NCI-H1930 (cell line): ENCODE results near the gene MRM2.

ENCODE experiments used
- DNase-seq, 2 experiments: peaks; one replicate each; lab custom pipeline; 2025; lab: John Stamatoyannopoulos, UW

MRM2 gene

DNA sequence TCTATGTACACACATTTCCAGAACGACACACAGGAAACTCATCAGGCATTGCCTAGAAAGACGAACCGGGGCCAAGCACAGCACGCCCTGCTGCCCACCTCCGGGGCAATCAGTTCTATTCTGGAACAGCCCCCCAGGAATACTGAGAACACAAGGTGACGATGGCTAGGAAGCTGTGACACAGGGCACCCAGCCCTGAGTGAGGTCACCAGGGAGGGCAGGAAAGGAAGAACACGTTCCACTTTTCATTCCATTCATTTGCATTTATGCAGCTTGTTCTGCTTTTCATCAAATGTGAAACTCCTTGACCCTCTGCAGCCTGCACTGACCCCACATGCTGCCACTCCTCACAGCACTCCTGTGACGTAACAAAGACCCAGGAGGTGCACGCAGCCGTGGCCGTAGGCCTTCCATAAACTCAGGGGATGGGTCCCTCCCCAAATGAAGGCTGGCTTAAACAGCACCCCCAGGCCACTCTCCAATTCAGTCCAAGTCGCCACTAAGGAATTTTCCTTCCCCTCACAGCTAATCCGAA lies 38.2 kb downstream of the MRM2 start:
- DNase-seq, result no peak

DNA sequence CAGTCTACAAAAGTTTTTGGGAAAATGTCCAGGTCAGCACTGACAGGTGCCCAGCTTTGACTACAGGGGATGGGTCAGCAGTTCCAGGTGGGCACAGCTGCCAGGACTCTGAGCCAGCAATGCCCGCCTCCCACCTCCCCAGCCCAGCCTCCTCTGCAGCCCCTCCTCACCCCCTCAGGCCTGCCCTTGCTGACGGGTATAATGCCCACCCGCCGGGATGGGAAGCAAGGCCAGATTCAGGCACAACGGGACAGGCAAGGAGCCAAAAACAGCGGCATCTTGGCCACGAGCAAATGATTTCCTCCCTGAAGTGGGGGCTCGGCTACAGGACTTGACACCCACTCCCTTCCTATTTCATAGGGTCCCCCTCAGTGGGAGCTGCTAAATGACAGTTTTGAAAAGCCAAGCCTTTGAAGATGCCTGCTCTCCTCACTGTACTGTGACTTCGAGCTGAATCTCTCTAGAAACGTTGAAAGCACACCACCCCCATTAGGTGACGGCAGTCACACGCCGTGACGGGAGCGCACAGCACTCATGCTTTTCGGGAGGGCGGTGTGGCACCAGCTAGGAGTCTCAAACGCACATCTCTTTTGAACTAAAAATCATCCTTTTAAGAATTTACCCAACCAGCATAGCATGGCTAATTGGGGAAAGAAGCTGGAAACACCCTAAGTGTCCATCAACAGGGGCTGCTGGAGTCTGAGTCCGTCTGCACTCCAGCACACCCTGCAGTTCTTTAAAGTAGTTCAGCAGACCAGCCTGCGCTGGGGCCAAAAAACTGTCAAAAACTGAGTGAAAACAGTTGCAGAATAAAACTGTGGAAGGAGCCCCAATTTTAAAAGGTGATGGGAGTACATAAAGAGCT lies 38.9 kb downstream of the MRM2 start:
- no peak for DNase-seq

DNA sequence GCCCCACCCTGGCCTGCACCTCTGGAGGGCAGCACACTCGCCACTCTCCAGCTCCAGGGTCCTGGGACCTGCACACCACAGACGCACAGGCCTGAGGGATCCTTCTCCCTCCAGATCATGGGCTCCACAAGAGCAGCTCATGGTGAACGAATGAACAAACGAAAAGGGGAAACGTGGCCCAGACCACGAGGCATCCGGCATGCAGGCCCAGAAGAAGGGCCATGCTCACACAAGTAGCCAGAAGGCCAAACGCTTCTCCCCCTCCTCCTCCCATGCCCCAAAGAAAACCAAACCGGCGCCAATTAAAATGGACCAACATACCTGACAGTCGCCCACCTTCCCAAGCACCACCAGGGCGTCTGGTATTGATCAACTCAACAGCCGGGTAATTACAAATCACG lies 39.6 kb downstream of the MRM2 start:
- DNase-seq, result no peak

DNA sequence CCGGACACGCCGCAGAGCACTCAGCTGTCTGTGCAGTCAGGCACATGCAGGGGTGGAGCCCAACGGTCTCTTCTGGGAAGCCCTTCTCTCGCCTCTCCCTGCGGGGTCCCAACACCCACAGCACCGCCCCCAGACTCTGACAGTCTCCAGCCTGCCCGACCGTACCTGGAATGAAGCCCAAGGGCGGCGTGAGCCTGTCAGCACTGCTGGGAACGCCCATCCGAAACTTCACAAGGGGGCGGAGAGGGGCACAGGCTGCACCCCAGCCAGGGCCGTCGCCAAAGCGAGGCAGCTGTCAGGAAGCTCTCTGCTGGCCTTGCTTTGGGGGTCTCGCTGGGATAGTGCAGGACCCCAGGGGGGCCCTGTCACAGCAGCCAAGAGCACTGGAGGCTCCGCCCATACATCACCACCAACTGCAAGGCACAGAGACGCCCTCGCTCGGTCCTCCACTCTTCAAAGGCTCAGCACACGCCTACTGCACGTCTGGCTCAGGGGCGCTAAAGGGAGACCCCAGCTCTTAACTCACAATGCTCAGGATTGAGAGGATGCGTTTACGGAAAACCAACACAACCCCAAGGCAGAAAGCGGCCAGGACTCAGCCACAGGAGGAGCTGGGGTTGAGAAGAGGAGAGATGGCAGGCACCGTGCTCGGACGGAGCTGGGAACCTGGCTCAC lies 40.2 kb downstream of the MRM2 start:
- no peak for DNase-seq

DNA sequence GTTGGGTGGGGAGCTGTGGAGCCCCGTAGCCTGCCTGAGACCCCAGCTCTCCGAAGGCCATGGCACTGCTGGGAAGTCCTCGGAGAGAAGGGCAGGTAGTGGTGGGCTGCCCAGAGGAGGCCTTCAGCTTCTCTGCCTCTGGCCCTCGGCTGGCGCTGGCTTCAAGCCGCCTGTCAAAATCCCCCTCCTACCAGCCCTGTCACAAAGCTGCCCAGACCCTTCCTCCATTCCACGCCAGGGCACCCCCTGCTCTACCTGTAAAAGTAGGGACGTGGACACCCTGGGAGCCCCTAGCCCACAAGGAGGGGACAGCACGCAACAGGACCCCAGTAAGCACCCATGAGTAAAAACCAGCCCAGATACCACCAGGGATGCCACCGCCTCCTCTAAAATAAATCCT lies 40.9 kb downstream of the MRM2 start:
- DNase-seq, result no peak

DNA sequence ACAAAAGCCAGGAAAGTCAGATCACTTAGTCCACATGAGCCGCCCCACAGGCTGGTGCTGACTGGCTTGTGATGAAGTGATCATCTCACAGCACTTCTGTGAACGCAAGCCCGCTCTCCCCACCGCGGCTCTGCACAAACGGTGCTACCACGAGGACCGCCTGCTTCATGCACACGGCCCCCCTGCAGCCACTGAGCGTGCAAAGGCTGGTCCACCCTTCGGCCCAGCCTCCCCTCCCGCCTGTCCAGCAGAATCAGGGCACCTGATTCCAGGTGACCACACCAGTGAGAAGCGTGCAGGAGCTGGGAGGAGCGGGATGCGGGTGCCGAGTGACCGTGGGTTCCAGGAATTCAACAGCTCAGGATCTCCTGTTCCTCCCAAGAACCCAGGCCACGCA lies 41.4 kb downstream of the MRM2 start:
- no peak for DNase-seq

DNA sequence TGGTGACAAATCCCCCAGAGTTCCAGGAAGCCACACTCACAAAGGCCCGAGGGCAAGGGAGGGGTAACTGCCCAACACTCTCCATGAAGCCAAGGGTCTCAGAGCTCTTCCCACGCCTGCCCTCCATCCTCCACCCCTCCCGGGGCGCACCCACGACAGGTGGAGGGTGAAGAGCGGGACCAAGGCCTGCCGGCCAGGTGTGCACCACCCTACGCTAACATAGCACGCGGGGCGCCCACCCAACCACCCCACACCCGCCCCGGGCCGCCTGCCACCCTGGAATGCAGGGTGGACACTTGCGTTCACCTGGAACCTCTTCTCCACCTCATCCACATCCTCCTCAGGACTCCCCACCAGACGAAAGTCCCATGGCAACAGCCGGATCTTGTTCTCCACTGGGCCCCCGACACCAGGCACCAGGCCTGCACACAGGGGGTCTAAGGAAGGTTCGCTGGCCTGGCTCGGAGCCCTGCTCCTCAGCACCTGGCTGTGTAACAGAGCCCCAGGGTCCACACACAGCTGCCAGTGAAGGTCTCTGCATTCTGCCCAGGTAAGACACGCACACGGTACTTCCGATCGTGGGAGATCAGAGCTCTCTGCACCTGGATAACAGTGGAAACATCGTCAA lies 41.9 kb downstream of the MRM2 start:
- no peak for DNase-seq

DNA sequence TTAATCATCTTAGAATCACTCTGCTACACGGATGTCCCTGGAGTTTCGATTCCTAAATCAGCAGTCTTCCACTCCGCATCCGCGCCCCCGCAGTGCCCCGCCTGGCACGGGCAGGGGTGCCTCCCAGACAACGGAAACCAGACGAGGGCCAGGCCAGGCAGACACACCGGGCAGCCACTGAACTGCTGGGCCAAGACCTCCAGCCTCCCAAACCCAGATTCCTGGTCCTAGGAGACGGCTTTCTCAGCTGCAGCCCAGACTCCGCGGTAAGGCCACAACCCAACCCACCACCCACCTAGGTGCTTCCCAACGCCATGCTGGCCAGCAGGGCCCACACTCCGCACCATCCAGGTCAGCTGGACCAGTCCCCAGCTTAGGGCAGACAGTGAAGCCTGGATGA lies 42.5 kb downstream of the MRM2 start:
- DNase-seq, result no peak

DNA sequence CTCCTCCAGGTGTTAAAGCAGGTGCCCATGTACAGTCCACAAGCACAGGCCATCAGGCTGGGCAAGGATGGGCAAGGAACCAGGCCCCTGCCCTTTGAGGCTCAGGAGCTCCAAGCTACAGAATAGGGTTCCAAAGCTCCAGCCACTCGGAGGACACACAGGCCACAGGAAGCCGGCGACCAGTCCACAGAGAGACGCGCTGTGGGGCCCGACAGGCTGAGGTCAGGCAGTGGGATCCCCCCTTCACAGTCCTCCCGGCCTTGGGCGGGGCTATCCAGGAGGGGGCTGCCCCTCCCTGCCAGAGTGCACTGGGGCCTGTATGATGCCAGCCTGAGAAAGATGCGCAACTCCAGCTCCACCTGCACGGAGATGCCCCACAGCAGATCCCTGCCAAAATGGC lies 43.2 kb downstream of the MRM2 start:
- DNase-seq, result no peak

DNA sequence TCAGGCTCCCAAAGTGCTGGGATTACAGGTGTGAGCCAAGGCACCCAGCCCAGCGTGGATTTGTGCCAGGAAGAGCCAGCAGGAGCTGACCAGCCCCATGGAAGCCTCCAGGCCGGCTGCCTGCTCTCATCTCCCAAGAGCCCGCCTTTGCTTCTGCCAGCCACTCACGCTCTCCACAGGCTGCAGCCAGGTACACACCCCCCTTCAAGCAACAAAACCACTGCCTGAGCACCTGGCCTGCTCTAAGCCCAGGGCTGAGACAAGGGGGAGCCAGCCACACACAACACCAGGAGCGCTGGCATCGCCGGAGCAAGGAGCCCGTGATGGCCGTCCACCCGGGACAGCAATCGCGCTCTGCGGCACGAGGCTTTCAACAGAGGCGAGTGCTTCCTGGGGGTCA lies 43.8 kb downstream of the MRM2 start:
- DNase-seq, result no peak

DNA sequence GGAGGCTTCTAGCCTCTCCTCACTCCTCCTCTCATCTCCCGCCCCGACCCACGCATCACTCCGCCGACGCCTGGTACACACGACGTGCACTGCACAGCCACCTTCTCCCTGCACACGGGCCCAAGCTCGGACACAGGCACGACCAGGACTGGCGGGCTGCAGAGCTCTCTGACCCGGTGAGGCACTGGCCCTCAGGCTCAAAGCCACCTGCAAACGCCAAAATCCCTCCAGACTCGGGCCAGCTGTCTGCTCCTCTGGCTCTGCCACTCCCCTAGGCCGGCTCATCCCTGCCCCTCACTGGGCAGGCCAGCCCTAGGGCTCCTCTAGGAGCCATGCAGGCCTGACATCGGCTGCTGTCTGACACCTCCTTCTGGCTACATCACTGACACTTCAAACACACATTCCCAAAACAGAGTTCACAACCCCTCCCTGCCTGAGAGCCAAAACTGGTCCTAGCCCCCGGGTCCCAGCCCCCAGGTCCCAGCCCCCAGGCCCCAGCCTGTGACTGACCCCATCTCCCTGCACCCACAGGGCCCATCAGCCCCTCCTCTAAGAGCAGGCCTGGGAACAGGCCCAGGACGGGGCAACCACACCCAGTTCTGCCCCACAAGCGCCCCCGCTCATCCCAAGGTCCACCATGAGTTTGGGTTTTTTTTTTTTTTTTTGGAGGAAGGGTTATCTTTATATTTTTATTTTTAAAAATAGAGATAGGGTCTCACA lies 44.4 kb downstream of the MRM2 start:
- no peak for DNase-seq

DNA sequence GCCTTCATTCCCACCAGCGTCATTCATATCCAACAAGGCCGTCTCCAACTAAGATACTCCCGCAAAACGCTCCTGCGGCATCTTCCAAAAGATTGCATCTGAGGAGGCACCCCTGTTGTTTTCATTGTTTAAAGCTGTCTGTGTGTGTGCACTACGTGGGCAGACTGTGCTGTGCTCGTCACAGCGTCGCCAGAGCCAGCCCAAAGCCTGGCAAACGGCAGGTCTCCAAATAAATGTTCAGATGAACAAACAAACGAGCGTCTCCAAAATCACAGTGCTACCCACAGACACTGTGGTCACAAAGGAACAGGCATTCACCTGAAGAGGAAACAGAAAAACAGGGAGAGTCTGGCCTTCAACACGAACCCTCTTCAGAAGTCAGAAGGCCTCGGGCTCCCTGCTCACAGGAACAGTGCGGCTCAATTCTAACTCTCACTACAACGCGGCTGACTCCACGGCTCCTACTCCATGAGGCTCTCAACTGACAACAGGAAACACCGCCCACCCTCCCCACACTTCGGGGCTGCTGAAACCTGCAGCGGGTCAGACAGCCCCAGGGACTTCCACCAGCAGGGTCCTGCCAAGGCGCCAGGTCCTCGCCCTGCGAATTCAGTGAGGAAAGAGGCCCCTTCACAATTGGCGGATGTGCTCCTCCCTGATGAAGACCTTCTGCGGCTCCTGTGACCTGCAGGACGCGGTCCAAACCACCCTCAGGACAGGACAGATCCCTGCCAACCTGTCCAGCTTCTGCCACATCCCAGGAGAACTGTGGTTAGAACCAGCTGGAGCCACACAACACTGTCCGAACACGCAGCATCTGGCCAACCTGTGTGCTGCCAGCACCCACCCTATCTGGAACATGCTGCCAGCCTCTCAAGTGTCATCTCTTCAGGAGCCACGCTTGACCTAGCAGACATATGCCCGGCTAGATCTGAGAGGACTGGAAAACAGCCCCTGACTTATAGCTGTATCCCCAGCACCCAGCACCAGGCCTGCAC lies 45.3 kb downstream of the MRM2 start:
- no peak for DNase-seq

DNA sequence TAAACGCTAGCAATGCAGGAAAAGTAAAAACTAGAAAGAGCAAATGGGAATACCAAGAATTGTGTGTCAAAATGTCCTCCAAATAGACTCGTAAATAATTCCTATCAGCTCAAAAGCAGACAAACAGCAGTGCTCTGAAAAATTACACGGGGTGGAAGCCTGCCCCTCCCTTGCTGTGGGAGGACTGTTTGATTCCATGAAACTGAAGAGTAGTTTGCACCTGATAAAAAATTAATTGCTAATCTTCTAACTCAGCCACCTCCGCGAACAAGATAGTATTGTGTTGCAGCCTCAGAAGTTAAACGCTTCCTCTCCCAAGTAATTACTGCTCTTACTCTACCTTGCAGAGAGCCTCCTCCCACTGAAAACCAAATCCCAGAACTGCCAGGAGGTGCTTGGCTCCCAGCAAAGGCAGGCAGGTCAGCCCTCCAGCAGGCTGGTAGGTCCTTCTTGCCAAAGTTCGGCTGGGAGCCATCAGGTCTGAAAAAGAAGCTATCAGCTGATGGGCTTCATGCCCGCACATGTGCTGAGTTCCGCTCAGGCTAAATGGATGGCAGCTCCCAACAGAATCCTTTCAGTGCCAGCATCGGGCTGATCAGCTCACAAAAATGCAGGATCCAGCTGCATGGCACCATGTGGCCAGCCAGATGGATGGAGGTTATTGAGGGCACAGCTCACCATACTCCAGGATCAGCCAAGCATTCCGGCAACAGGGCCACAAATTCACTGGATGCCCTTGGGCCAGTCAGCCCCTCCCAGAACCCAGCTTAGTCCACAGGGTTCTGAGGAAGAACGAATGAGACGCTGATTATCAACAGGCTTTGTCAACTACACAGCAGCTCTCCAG lies 46.4 kb downstream of the MRM2 start:
- no peak for DNase-seq

DNA sequence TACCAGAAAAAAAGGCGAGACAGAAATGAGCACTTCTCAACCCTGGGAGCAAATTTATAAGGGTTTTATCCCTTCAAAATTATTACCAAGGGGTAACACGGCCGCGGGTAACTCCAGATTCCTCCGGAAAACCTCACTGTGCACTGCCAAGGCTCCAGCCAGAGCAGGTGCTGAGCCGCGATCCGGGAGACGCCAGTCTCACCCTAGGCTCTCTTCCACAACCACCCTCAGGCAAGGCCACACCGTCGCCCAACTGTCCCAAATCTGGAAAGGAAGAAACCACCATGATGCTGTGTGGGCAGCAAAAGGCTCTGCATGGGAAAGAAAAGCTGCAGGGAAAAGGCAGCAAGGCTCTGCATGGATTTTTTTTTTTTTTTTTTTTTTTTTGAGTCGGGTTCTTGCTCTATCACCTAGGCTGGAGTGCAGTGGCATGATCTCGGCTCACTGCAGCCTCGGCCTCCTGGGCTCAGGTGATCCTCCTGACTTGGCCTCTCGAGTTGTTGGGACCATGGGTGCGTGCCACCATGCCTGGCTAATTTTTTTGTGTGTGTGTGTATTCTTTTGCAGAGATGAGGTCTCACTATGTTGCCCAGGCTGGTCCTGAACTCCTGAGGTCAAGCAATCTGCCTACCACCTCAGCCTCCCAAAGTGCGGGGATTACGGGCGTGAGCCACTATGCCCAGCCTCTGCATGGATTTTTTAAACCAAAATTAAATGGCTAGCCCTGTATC lies 48.3 kb downstream of the MRM2 start:
- DNase-seq, result no peak

DNA sequence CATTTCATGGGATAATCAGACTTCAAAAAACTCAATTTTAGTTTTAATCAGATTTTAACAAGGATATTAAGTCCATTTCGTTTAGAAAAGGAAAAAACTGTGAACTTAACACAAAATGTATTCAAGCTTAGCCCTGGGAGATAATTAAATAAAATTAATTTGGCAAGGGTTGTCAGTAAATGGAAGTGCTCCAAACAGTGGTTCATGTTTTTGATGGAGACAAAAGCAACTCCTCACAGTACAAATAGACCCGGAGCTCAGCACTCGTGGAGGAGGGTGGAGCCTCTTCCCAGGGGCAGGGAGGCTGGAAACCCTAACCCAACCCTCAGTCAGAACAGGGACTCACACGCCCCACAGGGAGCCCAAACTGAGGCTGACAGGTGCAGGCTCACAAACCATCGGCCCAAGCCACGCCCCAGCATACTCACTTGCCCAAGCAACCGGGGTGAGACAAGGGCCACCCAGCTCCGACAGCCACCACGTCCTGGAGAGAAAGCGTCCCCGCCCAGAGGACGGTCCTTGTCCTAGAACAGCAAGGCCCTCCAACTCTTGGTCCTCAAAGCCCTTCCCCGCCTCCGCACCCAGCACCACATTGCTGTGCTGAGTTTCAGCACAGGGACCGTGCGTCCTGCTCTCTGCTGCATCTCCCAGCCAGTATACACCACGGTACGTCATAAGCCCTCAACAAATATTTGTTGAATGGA lies 49.0 kb downstream of the MRM2 start:
- no peak for DNase-seq

DNA sequence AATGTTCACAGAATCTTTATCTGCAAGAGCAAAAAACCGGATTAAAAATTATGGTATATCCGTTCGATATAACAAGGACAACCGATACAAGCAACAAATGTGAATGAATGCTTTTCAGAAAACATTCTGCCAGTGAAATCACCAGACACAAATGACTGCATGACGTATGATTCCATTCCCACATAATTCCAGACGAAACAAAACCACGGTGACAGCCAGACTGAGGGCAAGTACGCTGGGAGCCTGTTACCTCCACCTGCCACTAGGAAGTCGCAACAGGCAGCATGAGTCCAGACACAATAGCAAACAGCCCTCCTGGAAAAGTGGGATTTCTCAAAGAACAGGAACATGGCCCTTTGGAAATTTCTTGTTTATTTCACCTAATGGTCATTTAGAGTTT lies 51.0 kb downstream of the MRM2 start:
- DNase-seq, result no peak

DNA sequence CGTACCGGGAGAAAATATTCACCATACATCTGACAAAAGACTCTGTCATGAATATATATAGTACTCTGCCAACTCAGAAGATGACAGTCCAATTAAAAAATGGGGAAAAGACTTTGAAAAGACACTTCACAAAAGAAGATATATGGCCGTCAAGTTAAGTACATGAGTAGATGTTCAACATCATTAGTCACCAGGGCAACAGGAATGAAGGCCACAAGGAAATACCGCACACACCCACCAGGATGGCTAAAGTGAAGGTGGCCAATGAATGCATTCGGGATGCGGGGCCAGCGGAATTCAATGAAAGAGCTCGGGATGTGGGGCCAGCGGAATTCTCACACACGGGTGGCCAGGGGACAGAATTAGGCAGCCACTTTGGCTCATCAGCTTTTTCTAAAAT lies 51.5 kb downstream of the MRM2 start:
- peak; percentile 19 for DNase-seq

DNA sequence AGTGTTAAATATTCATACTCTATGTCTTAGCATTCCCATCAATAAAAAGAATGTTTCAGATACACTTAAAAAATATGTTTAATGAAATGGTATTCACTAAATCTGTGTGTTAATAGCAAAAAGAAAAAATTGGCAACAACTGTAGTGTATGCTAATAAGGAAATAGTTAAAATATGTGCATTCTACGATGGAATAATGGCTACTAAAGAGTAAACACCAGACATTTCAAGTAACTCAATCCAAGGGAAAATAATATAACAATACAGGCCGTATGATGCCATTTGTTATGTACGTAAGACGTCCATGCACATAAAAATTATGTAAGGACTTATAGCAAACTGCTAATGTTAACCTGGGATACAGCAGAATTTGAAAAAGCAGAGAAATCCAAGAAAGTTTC lies 55.8 kb downstream of the MRM2 start:
- DNase-seq, result no peak

DNA sequence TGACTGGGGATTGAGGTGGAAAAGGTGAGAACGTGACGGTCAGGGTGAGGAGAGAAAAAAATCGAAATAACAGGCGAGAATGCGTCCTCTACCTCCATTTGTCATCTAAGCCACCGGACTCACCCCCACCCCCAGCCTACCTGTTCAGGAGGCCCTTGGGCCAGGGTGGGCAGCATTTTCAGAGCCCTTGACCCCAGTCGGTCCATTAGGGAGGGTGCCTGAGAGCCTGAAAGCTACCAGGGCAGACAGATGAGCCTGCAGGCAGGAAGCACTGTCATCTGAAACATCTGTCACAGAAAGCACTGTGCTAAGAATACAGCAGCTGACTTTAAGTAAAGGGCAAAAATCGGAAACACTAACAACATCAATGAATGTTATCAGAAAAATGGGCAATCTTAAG lies 56.3 kb downstream of the MRM2 start:
- no peak for DNase-seq
